ENCODE data around the gene PAK1.

The PAK1 gene

GRCh38 chr11:77309401-77310085 is 164.4 kb downstream of the PAK1 start:
- no peaks in the 10 kb centered on the region for H3K9me2 ChIP-seq (replicated peaks; ENCODE audit: insufficient read depth, low read length)
- H3K79me2 ChIP-seq (ENCODE audit: insufficient read depth, low read length), result no peaks in the 10 kb centered on the region
- H2AFZ ChIP-seq (ENCODE audit: low read depth, low read length, severe bottlenecking), result no peak overlapping the region
- H3K36me3 ChIP-seq (ENCODE audit: low read length), result no peaks in the 10 kb centered on the region
- H3K27me3 ChIP-seq (ENCODE audit: low read length), result no peaks in the 10 kb centered on the region
- H3K27ac ChIP-seq (ENCODE audit: low read depth, low read length), result no peak overlapping the region
- H4K20me1 ChIP-seq (ENCODE audit: low read depth, low read length), result no peaks in the 10 kb centered on the region
- H3K9me3 ChIP-seq (ENCODE audit: insufficient read depth, low read length), result no peaks in the 10 kb centered on the region
- H3K4me2 ChIP-seq (ENCODE audit: low read depth, low read length, poor library complexity, severe bottlenecking), result no peak overlapping the region
- no peak overlapping the region for H3K4me3 ChIP-seq (ENCODE audit: insufficient read depth, low read length, poor library complexity, severe bottlenecking)
- H3F3A ChIP-seq (ENCODE audit: insufficient read depth), result no peaks in the 10 kb centered on the region
- TF ChIP-seq CTCF (IDR thresholded peaks at IDR 0.05; ENCODE audit: insufficient read depth, low read length, poor library complexity, severe bottlenecking), result no peak
- no peak for TF ChIP-seq EZH2phosphoT487 (conservative IDR thresholded peaks at IDR 0.05; ENCODE audit: low read length)
- H3K9ac ChIP-seq (ENCODE audit: low read length), result no peak overlapping the region

- Histone ChIP-seq H4K20me1 (ENCODE audit: low read depth, low read length) (no peaks in the 10 kb centered on the region), H3K36me3 (ENCODE audit: low read length) (no peaks in the 10 kb centered on the region), H3K9ac (ENCODE audit: low read length) (no peak overlapping the region), H2AFZ (ENCODE audit: low read depth, low read length, severe bottlenecking) (no peak overlapping the region), H3K27me3 (ENCODE audit: low read length) (no peaks in the 10 kb centered on the region), H3K79me2 (ENCODE audit: insufficient read depth, low read length) (no peaks in the 10 kb centered on the region), H3K9me3 (ENCODE audit: insufficient read depth, low read length) (no peaks in the 10 kb centered on the region), H3K9me2 (replicated peaks; ENCODE audit: insufficient read depth, low read length) (no peaks in the 10 kb centered on the region), H3K4me3 (ENCODE audit: insufficient read depth, low read length, poor library complexity, severe bottlenecking) (no peak overlapping the region), H3K27ac (ENCODE audit: low read depth, low read length) (no peak overlapping the region), H3K4me2 (ENCODE audit: low read depth, low read length, poor library complexity, severe bottlenecking) (no peak overlapping the region), H3F3A (ENCODE audit: insufficient read depth) (no peaks in the 10 kb centered on the region)
- TF ChIP-seq CTCF (IDR thresholded peaks at IDR 0.05; ENCODE audit: insufficient read depth, low read length, poor library complexity, severe bottlenecking) (no peak), EZH2phosphoT487 (conservative IDR thresholded peaks at IDR 0.05; ENCODE audit: low read length) (no peak)
These were observed 165.1 kb downstream of the PAK1 start for GRCh38 chr11:77308838-77309237.

GRCh38 chr11:77303328-77303727 is 170.6 kb downstream of the PAK1 start:
- no peak overlapping the region for H3K4me2 ChIP-seq (ENCODE audit: low read depth, low read length, poor library complexity, severe bottlenecking)
- H2AFZ ChIP-seq (ENCODE audit: low read depth, low read length, severe bottlenecking), result no peak overlapping the region
- no peak for TF ChIP-seq EZH2phosphoT487 (conservative IDR thresholded peaks at IDR 0.05; ENCODE audit: low read length)
- TF ChIP-seq CTCF (IDR thresholded peaks at IDR 0.05; ENCODE audit: insufficient read depth, low read length, poor library complexity, severe bottlenecking), result no peak
- H3K27me3 ChIP-seq (ENCODE audit: low read length), result no peaks in the 10 kb centered on the region
- H3F3A ChIP-seq (ENCODE audit: insufficient read depth), result no peaks in the 10 kb centered on the region
- H3K9ac ChIP-seq (ENCODE audit: low read length), result no peak overlapping the region
- H3K79me2 ChIP-seq (ENCODE audit: insufficient read depth, low read length), result no peaks in the 10 kb centered on the region
- H4K20me1 ChIP-seq (ENCODE audit: low read depth, low read length), result no peaks in the 10 kb centered on the region
- no peaks in the 10 kb centered on the region for H3K9me3 ChIP-seq (ENCODE audit: insufficient read depth, low read length)
- no peak overlapping the region for H3K4me3 ChIP-seq (ENCODE audit: insufficient read depth, low read length, poor library complexity, severe bottlenecking)
- H3K36me3 ChIP-seq (ENCODE audit: low read length), result no peaks in the 10 kb centered on the region
- no peaks in the 10 kb centered on the region for H3K9me2 ChIP-seq (replicated peaks; ENCODE audit: insufficient read depth, low read length)
- no peak overlapping the region for H3K27ac ChIP-seq (ENCODE audit: low read depth, low read length)

Data from SU-DHL-6 (cell line).